MCF 10A (cell line): Measurements from ENCODE around the gene TMEM63A. TPM values are rescaled to one million over a fixed set of nuclear protein-coding genes. Genes with fewer than 3 reads are reported as not detected.

Experiments
- BruUV-seq: library from RNA; stranded (reverse); fragments of 400-500 nt; replicated peaks from 2 replicates; lab custom pipeline; 2021; lab: Mats Ljungman, UMichigan
- CTCF ChIA-PET: fragments of 300-600 bp; sonication (Branson Sonifier 250); formaldehyde crosslinking; extraction: SDS; loops from one replicate; lab custom pipeline; 2021; ENCODE audit warnings: antibody characterized with exemption, inconsistent platforms; lab: Yijun Ruan, JAX
- POLR2A ChIA-PET: fragments of 300-600, 350-650 bp; sonication (Branson Sonifier 250); formaldehyde crosslinking; extraction: SDS; loops from one replicate; lab custom pipeline; 2020; ENCODE audit warnings: antibody characterized with exemption, inconsistent platforms; lab: Yijun Ruan, JAX
- DNase-seq: peaks from one replicate; pipeline ENCODE4 v3.0.0-alpha.2; 2018; ENCODE audit not compliant: unreplicated experiment
- H3K27ac Mint-ChIP-seq: one replicate; pipeline ENCODE4 v1.8.0; 2022; ENCODE audit warnings: mild to moderate bottlenecking, low read depth, mixed read lengths; ENCODE audit not compliant: unreplicated experiment
- H3K27me3 Mint-ChIP-seq: one replicate; pipeline ENCODE4 v1.8.0; 2022; ENCODE audit warnings: mixed read lengths; ENCODE audit not compliant: insufficient read depth, unreplicated experiment
- H3K36me3 Mint-ChIP-seq: one replicate; pipeline ENCODE4 v1.8.0; 2022; ENCODE audit warnings: mild to moderate bottlenecking, moderate library complexity, mixed read lengths; ENCODE audit not compliant: insufficient read depth, unreplicated experiment
- H3K4me1 Mint-ChIP-seq: one replicate; pipeline ENCODE4 v1.8.0; 2022; ENCODE audit warnings: mixed read lengths; ENCODE audit not compliant: insufficient read depth, unreplicated experiment
- H3K4me3 Mint-ChIP-seq: one replicate; pipeline ENCODE4 v1.8.0; 2022; ENCODE audit warnings: mild to moderate bottlenecking, moderate library complexity, mixed read lengths; ENCODE audit not compliant: unreplicated experiment
- H3K9me3 Mint-ChIP-seq: one replicate; pipeline ENCODE4 v1.8.0; 2022; ENCODE audit warnings: mixed read lengths; ENCODE audit not compliant: unreplicated experiment
- intact Hi-C: fragments of 100-400 bp; cut with micrococcal nuclease; formaldehyde crosslinking; loops from 2 replicates; pipeline ENCODE4 v1.14.1; 2022
- total RNA-seq: library from RNA; stranded (reverse); gene quantifications from 2 replicates; pipeline ENCODE4 v1.2.3, GENCODE V29; 2022
- TF ChIP-seq, protein P1 (sequence below): fragments of 200-600 bp; IDR thresholded peaks from one replicate; pipeline ENCODE4 v1.8.0; 2022; ENCODE audit warnings: antibody characterized with exemption, mild to moderate bottlenecking; ENCODE audit not compliant: unreplicated experiment

The TMEM63A gene
- total RNA-seq, 1 experiment from 2014 or later: 52.1 TPM

DNA sequence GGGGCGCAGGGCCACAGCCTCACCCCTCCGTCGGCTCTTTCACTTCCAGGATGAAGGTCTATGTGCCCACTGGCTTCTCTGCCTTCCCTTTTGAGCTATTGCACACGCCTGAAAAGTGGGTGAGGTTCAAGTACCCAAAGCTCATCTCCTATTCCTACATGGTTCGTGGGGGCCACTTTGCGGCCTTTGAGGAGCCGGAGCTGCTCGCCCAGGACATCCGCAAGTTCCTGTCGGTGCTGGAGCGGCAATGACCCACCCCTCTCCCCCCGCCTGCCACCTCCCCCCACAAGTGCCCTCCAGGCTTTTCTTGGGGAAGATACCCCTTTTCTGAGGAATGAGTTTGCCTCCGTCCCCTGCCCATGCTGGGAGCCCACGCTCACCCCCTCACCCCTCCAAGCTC lies 37.1 kb downstream of the TMEM63A start:
- no peak for DNase-seq
- ChIA-PET CTCF (interaction anchor here (0.6 to 6.3 kb wide), 28 partner anchors 10 to 371 kb away, joined by 3 to 58 read pairs (median 6); partner anchors contain the start of genes ENAH, SRP9 and TMEM63A), POLR2A (interaction anchor here (0.9 to 3.0 kb wide), 4 partner anchors 10 to 76 kb away, joined by 3 to 22 read pairs (median 4); partner anchors contain the start of gene SRP9)
- H3K27ac Mint-ChIP-seq: no peak overlapping the region
- H3K36me3 Mint-ChIP-seq: peaks cover 42% of the 10 kb centered on the region
- no peaks in the 10 kb centered on the region for H3K27me3 Mint-ChIP-seq
- H3K9me3 Mint-ChIP-seq: no peaks in the 10 kb centered on the region
- intact Hi-C loops: loop anchor here (1.0 to 5.0 kb wide), 5 partner anchors 132 to 370 kb away; partner anchors contain the start of gene ENAH
- H3K4me3 Mint-ChIP-seq: no peak overlapping the region
- H3K4me1 Mint-ChIP-seq: no peaks in the 10 kb centered on the region
- BruUV-seq: no TSS peak
- TF ChIP-seq, protein P1, sequence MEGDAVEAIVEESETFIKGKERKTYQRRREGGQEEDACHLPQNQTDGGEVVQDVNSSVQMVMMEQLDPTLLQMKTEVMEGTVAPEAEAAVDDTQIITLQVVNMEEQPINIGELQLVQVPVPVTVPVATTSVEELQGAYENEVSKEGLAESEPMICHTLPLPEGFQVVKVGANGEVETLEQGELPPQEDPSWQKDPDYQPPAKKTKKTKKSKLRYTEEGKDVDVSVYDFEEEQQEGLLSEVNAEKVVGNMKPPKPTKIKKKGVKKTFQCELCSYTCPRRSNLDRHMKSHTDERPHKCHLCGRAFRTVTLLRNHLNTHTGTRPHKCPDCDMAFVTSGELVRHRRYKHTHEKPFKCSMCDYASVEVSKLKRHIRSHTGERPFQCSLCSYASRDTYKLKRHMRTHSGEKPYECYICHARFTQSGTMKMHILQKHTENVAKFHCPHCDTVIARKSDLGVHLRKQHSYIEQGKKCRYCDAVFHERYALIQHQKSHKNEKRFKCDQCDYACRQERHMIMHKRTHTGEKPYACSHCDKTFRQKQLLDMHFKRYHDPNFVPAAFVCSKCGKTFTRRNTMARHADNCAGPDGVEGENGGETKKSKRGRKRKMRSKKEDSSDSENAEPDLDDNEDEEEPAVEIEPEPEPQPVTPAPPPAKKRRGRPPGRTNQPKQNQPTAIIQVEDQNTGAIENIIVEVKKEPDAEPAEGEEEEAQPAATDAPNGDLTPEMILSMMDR: no peak

DNA sequence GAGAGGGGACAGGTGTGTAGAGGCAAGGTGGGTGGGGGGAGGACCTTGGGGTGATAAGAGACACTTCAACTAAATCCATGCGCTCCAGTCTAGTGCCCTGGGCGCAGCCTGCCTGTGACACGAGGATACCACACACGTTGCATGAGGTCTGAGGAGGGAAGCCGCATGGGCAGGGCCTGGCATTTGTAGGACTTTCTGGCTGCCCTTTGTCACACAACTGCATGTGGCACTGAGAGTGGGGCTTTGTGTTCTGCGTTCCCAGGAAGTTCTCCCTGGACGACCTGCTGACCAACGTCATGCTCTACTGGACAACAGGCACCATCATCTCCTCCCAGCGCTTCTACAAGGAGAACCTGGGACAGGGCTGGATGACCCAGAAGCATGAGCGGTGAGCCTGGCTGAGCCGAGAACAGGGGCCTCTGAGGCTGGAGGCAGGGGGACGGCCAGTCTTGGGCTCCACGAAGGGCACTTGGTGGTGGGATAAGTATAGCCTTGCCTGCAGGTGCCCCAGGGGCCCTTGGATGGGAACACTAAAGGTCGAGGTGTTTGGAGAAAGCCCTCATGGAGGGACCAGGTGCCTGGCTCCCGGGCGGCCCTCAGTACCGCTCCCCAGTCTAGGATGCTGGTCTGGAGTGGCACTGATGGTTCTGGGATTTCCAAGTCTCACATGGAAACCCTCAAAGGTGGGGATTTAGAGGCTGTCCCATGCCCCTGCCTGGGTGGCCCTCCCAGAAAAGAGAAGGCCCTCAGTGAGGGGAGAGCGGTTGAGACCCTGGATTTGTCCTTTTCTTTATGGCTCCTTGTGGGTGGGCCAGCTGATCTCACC lies 37.7 kb downstream of the TMEM63A start:
- no peak for DNase-seq
- Mint-ChIP-seq H3K27ac (no peak overlapping the region), H3K27me3 (no peaks in the 10 kb centered on the region), H3K4me3 (no peak overlapping the region), H3K36me3 (peaks cover 38% of the 10 kb centered on the region), H3K4me1 (no peaks in the 10 kb centered on the region), H3K9me3 (no peaks in the 10 kb centered on the region)
- ChIA-PET CTCF (interaction anchor here (0.6 to 6.3 kb wide), 25 partner anchors 10 to 371 kb away, joined by 3 to 58 read pairs (median 5); partner anchors contain the start of genes SRP9 and TMEM63A), POLR2A (interaction anchor here (0.7 to 3.0 kb wide), 4 partner anchors 18 to 267 kb away, joined by 3 to 22 read pairs (median 6); partner anchors contain the start of gene SRP9)
- TF ChIP-seq, protein P1: no peak
- no TSS peak for BruUV-seq
- intact Hi-C loops: loop anchor here (1.0 to 5.0 kb wide), 5 partner anchors 133 to 369 kb away; partner anchors contain the start of gene ENAH

DNA sequence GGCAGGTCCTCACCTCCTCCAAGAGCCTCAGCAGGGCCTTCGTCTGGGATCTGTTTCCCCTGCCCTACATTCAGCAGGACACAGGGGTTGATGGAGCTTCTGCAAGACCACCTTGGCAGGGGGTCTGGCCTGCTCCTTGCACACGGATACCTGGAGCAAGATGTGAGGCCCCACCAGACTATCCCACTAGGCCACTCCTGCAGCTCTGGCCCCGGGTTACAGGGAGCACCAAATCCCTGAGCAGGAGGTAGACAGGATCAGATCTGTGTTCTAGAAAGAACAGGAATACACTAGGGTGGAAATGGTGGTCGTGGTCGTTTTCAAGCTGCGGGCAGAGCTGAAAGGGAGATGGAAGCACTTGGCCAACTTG lies 38.8 kb downstream of the TMEM63A start:
- ChIA-PET CTCF (interaction anchor here (0.6 to 6.3 kb wide), 10 partner anchors 9 to 370 kb away, joined by 3 to 58 read pairs (median 4); no protein-coding TSS in a partner anchor), POLR2A (interaction anchor here (0.7 to 2.5 kb wide), 4 partner anchors 17 to 266 kb away, joined by 3 to 9 read pairs (median 6); partner anchors contain the start of gene SRP9)
- no peaks in the 10 kb centered on the region for H3K9me3 Mint-ChIP-seq
- DNase-seq: no peak
- BruUV-seq: no TSS peak
- H3K36me3 Mint-ChIP-seq: peaks cover 36% of the 10 kb centered on the region
- no peaks in the 10 kb centered on the region for H3K27me3 Mint-ChIP-seq
- H3K4me1 Mint-ChIP-seq: no peaks in the 10 kb centered on the region
- intact Hi-C loops: no loop called here
- no peak overlapping the region for H3K4me3 Mint-ChIP-seq
- H3K27ac Mint-ChIP-seq: no peak overlapping the region
- TF ChIP-seq, protein P1: no peak
